K562 (cell line): ENCODE measurements around the gene FAM53A.

Experiments
- ESRRA ChIP-seq: fragments of 450-650 bp; IDR thresholded peaks from 2 replicates; pipeline ENCODE4 v1.6.1; 2014; ENCODE audit warnings: low read depth, mild to moderate bottlenecking, moderate library complexity, borderline replicate concordance
- TF ChIP-seq, protein P1 (sequence below): fragments of 250-450 bp; sonication (Bioruptor Pico); IDR thresholded peaks from 2 replicates; pipeline ENCODE4 v1.4.0; 2020; ENCODE audit warnings: borderline replicate concordance

DNA sequence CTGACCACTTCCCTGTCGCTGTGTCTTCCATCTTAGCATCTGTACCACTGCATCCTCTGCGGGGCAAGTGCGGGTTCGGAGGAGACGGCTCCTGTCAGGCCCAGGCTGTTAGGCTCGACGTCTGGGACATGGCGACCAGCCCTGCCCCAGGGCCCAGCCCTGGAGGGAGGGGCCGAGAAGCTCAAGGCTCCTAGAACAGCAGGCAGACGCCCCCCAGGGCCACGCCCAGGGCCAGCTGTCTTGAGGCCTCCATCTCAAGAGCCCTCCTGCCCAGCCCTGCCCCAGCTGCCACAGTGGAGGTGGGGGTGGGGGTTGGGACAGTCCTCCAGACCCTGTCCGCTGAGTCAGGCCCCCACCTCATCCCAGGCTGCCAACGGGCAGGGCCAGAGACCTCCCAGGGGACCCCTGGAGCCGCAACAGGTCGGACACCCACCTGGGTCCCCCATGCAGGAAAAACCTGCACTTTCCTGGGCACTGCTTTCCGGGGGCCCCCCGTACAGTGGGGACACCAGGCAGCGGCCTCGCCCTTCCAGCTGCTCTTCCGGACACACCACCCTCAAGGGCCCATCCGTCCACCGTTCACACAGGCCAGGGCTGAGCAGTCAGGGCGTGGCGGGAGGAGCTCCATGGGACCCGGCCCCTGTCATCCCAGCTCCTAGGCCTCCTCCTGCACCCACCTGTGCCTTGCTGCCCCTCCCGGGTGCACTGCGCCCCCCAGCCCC lies 83.1 kb downstream of the FAM53A start:
- TF ChIP-seq, protein P1, sequence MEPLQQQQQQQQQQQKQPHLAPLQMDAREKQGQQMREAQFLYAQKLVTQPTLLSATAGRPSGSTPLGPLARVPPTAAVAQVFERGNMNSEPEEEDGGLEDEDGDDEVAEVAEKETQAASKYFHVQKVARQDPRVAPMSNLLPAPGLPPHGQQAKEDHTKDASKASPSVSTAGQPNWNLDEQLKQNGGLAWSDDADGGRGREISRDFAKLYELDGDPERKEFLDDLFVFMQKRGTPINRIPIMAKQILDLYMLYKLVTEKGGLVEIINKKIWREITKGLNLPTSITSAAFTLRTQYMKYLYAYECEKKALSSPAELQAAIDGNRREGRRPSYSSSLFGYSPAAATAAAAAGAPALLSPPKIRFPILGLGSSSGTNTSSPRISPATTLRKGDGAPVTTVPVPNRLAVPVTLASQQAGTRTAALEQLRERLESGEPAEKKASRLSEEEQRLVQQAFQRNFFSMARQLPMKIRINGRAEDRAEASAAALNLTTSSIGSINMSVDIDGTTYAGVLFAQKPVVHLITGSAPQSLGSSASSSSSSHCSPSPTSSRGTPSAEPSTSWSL (CRISPR knock-in tag) = no peak
- TF ChIP-seq ESRRA = no peak
